SU-DHL-6 (cell line): Measurements from ENCODE around the gene HIPK2.

Source experiments
- H2AFZ ChIP-seq: fragments of 200-600 bp; sonication (generic); 2 replicates; pipeline ENCODE4 v1.6.1; 2014; ENCODE audit warnings: low read depth, mild to moderate bottlenecking, moderate library complexity, mixed read lengths, antibody characterized with exemption, low read length; ENCODE audit not compliant: severe bottlenecking
- H3F3A ChIP-seq: fragments of 200-600 bp; shearing (Covaris generic); 2 replicates; pipeline ENCODE4 v1.6.0; 2016; ENCODE audit warnings: antibody characterized with exemption, mild to moderate bottlenecking; ENCODE audit not compliant: insufficient read depth
- H3K27ac ChIP-seq: fragments of 200-600 bp; sonication (generic); 2 replicates; pipeline ENCODE4 v1.5.1; 2016; ENCODE audit warnings: low read depth, mild to moderate bottlenecking, low read length, moderate library complexity, mixed read lengths
- H3K27me3 ChIP-seq: fragments of 200-600 bp; sonication (generic), shearing (Covaris generic); 2 replicates; pipeline ENCODE4 v1.6.0; 2014; ENCODE audit warnings: mild to moderate bottlenecking, low read length
- H3K36me3 ChIP-seq: fragments of 200-600 bp; sonication (generic); 2 replicates; pipeline ENCODE4 v1.6.1; 2014; ENCODE audit warnings: mild to moderate bottlenecking, low read length, mixed read lengths
- H3K4me2 ChIP-seq: fragments of 300-600, 200-600 bp; shearing (Covaris generic), sonication (generic); 2 replicates; pipeline ENCODE4 v1.6.0; 2014; ENCODE audit warnings: low read length, low read depth, mild to moderate bottlenecking; ENCODE audit not compliant: poor library complexity, severe bottlenecking
- H3K4me3 ChIP-seq: fragments of 200-600 bp; sonication (generic); 2 replicates; pipeline ENCODE4 v1.5.1; 2014; ENCODE audit warnings: antibody characterized with exemption, low read length, mild to moderate bottlenecking, mixed read lengths; ENCODE audit not compliant: insufficient read depth, poor library complexity, severe bottlenecking
- H3K79me2 ChIP-seq: fragments of 200-600 bp; sonication (generic); 2 replicates; pipeline ENCODE4 v1.6.1; 2014; ENCODE audit warnings: mild to moderate bottlenecking, low read length, moderate library complexity; ENCODE audit not compliant: insufficient read depth
- H3K9ac ChIP-seq: fragments of 200-600 bp; sonication (generic); 2 replicates; pipeline ENCODE4 v1.7.0; 2014; ENCODE audit warnings: mild to moderate bottlenecking, low read length
- H3K9me2 ChIP-seq: fragments of 200-600 bp; sonication (generic); replicated peaks from 2 replicates; pipeline ENCODE4 v1.6.1; 2014; ENCODE audit warnings: low read length; ENCODE audit not compliant: insufficient read depth
- H3K9me3 ChIP-seq: fragments of 200-600 bp; sonication (generic); 2 replicates; pipeline ENCODE4 v1.6.1; 2014; ENCODE audit warnings: low read length, mixed read lengths; ENCODE audit not compliant: insufficient read depth
- H4K20me1 ChIP-seq: fragments of 200-600 bp; sonication (generic); 2 replicates; pipeline ENCODE4 v1.6.1; 2014; ENCODE audit warnings: low read depth, mild to moderate bottlenecking, antibody characterized with exemption, low read length, moderate library complexity, mixed read lengths
- EZH2phosphoT487 ChIP-seq: fragments of 200-600 bp; sonication (generic), shearing (Covaris generic); conservative IDR thresholded peaks from 2 replicates; pipeline ENCODE4 v1.6.1; 2018; ENCODE audit warnings: mild to moderate bottlenecking, antibody characterized with exemption, low read length, moderate library complexity, mixed read lengths
- TF ChIP-seq, protein P1 (sequence below): fragments of 200-600 bp; sonication (generic); IDR thresholded peaks from one replicate; pipeline ENCODE4 v1.5.1; 2017; ENCODE audit warnings: antibody characterized with exemption, mild to moderate bottlenecking, low read length, moderate library complexity; ENCODE audit not compliant: insufficient read depth, poor library complexity, severe bottlenecking

HIPK2 gene

DNA sequence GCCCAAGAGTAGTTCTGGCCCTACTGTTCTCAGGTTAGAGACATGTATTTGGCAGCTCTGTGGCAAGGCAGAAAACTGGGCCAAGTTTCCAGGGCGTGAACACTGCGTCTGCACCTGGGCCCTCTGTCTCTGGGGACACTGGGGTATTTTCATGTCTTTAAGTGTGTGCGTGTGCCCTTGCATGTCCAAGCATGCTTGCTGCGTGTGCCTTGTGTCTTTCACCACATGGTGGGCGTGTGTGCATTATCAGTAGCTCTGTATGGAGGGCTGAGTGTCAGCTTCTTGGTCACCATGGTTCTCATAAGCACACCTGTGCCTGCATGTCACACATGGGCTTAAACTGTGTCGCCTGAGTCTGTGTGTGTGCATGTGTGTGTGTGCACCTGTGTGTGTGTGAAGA, 69.3 kb downstream of the HIPK2 start:
- Histone ChIP-seq H3K27me3 (no peaks in the 10 kb centered on the region), H3K9me3 (no peaks in the 10 kb centered on the region), H3K4me2 (no peak overlapping the region), H3F3A (no peaks in the 10 kb centered on the region), H3K4me3 (no peak overlapping the region), H3K36me3 (no peaks in the 10 kb centered on the region), H3K79me2 (no peaks in the 10 kb centered on the region), H3K27ac (no peak overlapping the region), H2AFZ (no peak overlapping the region), H3K9ac (no peak overlapping the region), H4K20me1 (no peaks in the 10 kb centered on the region), H3K9me2 (no peaks in the 10 kb centered on the region)
- TF ChIP-seq EZH2phosphoT487: no peak
- TF ChIP-seq, protein P1, sequence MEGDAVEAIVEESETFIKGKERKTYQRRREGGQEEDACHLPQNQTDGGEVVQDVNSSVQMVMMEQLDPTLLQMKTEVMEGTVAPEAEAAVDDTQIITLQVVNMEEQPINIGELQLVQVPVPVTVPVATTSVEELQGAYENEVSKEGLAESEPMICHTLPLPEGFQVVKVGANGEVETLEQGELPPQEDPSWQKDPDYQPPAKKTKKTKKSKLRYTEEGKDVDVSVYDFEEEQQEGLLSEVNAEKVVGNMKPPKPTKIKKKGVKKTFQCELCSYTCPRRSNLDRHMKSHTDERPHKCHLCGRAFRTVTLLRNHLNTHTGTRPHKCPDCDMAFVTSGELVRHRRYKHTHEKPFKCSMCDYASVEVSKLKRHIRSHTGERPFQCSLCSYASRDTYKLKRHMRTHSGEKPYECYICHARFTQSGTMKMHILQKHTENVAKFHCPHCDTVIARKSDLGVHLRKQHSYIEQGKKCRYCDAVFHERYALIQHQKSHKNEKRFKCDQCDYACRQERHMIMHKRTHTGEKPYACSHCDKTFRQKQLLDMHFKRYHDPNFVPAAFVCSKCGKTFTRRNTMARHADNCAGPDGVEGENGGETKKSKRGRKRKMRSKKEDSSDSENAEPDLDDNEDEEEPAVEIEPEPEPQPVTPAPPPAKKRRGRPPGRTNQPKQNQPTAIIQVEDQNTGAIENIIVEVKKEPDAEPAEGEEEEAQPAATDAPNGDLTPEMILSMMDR: no peak

DNA sequence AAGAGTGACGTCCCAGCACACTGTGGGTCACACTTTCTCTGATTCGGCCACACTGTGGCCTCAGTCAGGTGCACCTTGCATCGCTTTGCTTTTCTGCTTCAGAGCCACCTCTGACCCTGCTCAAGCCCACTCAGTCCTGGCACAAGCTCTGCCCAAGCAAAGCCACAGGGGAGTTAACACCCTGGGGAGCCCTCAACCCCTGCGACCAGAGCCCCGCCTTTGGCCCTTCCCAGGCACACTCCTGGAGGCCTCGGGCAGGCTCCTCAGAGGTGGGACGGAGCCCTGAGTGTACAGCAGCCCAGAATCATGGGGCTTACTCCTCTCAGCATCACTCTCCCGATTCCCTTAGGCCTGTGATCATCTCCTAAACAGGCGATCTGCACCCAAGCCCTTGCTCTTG, 71.0 kb downstream of the HIPK2 start:
- no peaks in the 10 kb centered on the region for H3K27me3 ChIP-seq
- no peaks in the 10 kb centered on the region for H3F3A ChIP-seq
- H2AFZ ChIP-seq: no peak overlapping the region
- H3K9me3 ChIP-seq: no peaks in the 10 kb centered on the region
- no peak overlapping the region for H3K4me2 ChIP-seq
- no peak overlapping the region for H3K4me3 ChIP-seq
- no peak overlapping the region for H3K9ac ChIP-seq
- no peaks in the 10 kb centered on the region for H3K9me2 ChIP-seq
- no peak overlapping the region for H3K27ac ChIP-seq
- no peaks in the 10 kb centered on the region for H3K79me2 ChIP-seq
- TF ChIP-seq, protein P1: no peak
- TF ChIP-seq EZH2phosphoT487: no peak
- H3K36me3 ChIP-seq: no peaks in the 10 kb centered on the region
- H4K20me1 ChIP-seq: no peaks in the 10 kb centered on the region

DNA sequence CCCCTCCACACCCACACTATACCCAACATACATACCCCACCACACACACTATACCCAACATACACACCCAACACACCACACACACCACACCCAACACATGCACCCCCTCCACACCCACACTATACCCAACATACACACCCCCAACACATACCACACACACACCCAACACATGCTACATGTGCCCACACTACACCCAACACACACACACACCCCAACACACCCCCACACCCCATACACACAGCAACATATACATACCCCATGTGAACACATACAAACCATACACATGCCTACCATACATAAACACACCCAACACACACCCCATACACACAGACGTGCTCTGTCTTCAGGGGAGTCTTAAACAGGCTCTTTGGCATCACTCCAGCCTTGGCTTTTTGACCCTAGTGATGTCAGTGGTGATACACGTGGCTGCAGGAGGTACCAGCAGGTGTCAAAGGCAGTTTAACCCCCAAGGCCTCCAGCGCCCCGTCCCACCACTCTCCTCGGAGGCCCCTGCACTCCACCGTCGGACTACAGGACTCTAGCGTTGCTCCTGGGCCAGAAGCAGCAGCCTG, 73.4 kb downstream of the HIPK2 start:
- H3K27me3 ChIP-seq: no peaks in the 10 kb centered on the region
- H2AFZ ChIP-seq: no peak overlapping the region
- no peaks in the 10 kb centered on the region for H3K9me3 ChIP-seq
- H3F3A ChIP-seq: no peaks in the 10 kb centered on the region
- H3K9ac ChIP-seq: no peak overlapping the region
- no peaks in the 10 kb centered on the region for H3K36me3 ChIP-seq
- H3K27ac ChIP-seq: no peak overlapping the region
- TF ChIP-seq, protein P1: no peak
- TF ChIP-seq EZH2phosphoT487: no peak
- H4K20me1 ChIP-seq: no peaks in the 10 kb centered on the region
- no peak overlapping the region for H3K4me3 ChIP-seq
- H3K79me2 ChIP-seq: no peaks in the 10 kb centered on the region
- no peak overlapping the region for H3K4me2 ChIP-seq
- no peaks in the 10 kb centered on the region for H3K9me2 ChIP-seq
